Pons (tissue), 1 donor: ENCODE measurements around the gene CTDSPL.

Source experiments
- DNase-seq: peaks from one replicate; pipeline ENCODE4 v3.0.0-alpha.2; 2016; ENCODE audit warnings: low spot score

The CTDSPL gene

GRCh38 chr3:37853691-37854413 is 7.8 kb upstream of the CTDSPL start:
- no peak for DNase-seq

GRCh38 chr3:37855363-37855970 is 6.2 kb upstream of the CTDSPL start:
- DNase-seq, result peak; percentile 75

DNA sequence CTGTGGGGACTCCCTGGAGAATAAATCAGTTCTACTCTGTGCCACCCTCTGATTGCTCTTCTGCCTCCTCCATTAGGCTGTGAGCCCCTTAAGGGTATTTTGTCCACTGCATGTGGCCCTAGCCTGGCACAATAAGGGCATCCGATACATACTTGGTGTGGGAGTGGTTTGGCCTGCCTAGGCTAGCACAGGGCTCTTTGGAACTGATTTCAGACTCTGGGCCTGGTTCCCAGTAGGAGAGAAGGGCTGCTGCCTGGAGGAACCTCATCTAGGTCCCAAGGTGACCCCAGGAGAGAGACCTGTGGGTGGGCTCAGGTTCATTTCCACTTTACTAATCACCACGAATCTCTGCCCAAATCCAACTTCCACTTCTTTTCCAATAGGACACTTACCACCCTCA is 5.3 kb upstream of the CTDSPL start:
- DNase-seq, result no peak

DNA sequence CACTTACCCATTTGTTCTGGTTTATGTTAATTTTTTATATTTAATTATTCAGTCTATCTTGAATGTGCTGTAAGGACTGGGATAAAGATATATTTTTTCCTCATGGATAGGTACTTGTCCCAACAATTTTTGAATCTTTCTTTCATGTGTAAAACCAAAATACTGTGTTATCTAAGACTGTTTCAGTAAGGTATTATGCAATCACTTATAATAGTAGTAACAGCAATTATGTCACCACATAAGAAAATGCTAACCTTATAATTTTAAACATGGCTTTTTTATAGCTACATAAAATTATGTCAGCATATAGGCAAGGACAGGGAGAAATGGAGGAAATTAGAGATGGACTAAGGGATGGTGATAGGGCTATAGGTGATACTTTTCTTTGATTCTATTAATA is 2.9 kb upstream of the CTDSPL start:
- no peak for DNase-seq

GRCh38 chr3:37859354-37859753 is 2.3 kb upstream of the CTDSPL start:
- DNase-seq, result no peak

DNA sequence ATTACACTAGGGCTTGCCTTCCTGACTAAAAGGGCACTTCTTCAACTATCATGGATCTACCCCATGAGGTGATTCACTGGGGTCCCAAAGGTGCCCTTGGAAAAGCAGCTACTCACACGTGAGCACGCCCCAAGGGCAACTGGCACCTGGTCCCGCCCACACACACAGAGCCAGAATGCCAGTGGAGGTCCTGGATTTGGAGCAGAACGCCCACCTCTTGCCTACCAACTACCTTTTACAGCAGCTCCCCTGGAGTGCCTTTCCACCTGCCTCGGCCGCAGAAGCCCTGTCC is 1.8 kb upstream of the CTDSPL start:
- no peak for DNase-seq

GRCh38 chr3:37862219-37862902 is 681 bp downstream of the CTDSPL start:
- no peak for DNase-seq

- DNase-seq, result peak; percentile 62
Measured at GRCh38 chr3:37862903-37863815, 1.5 kb downstream of the CTDSPL start.

DNA sequence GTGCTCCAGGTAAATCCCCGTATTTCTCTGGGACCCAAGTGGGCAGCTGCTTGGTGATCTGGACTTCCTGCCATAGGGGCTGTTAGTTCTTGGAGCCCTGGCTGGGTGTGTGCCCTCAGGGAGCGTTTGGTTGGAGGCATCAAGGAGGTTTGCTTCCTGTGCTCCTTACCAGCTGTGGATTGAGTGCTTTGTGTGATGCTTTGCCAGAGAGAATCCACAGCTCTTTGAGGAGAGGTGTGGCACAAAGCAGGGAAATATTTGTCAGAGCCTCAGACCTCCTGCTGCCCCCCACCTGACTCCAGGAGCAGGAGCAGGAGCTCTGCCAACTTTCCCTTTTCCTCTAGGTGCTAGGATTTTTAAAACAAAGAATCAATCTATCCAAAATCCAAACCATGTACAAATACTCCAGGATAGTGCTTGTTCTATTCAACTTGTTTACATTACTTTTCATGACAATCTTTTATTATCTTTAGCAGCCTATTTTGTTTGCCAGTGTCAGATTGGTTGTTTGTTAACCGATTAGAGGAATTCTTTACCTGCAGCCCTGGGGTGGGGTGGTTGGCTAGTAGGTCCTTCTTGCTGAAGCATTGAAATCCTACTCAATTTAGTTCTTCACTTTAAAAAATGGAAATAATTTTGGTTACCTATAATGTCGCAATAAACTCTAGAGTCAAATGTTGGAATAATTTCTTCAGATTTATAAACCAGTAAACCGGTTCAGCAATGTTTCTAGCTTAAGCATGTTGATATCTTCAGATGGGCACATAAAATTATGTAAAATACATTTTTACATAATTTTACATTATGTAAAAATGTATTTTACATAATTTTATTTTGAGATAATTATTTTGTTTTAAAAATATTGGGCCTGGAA is 2.5 kb downstream of the CTDSPL start:
- DNase-seq, result no peak

DNA sequence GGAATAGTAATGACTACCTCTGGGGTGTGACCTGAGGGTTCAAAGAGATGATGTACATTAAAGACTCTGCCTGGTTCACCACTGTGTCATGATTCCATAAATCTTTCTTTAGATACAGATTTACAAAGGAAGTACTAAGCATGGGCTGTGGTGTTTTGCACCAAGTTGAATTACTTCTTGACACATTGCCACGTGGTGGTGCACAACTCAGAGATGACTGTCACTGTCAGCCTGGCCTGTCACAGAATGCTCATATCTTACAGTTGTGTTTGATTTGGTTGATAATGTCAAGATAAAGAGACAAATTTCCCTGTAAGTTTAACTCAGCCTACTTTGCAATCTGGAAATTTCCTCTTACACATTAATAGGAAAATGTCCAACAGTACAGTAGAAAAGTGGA is 3.2 kb downstream of the CTDSPL start:
- no peak for DNase-seq

DNA sequence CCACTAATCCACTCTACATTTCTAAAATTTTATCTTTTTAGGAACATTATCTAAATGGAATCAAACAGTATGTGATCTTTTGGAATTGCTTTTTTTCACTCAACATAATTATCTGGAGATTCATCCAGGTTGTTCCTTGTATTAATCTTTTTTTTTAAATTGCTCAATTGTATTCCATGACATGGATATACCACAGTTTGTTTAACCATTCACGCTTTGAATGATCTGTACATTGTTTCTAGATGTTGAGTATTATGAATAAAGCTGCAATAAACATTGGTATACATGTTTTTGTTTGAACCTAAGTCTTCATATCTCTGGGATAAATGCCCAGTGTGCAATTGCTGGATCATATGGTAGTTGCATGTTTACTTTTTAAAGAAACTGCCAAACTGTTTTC is 5.5 kb downstream of the CTDSPL start:
- DNase-seq, result no peak

DNA sequence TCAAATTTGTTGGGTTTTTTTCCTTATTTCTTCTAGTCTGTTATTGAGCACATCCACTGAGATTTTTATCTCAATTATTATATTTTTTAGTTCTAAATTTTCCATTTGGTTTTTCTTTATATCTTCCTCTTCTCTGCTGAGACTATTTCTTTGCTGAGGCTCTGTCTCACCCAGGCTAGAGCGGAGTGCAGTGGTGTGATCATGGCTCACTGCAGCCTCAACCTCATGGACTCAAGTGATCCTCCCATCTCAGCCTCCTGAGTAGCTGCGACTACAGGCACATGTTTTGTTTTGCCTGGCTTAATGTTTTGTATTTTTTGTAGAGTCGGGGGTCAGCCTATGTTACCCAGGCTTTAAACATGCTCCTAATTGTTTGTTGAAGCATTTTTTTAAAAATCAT is 10.2 kb downstream of the CTDSPL start:
- no peak for DNase-seq

DNA sequence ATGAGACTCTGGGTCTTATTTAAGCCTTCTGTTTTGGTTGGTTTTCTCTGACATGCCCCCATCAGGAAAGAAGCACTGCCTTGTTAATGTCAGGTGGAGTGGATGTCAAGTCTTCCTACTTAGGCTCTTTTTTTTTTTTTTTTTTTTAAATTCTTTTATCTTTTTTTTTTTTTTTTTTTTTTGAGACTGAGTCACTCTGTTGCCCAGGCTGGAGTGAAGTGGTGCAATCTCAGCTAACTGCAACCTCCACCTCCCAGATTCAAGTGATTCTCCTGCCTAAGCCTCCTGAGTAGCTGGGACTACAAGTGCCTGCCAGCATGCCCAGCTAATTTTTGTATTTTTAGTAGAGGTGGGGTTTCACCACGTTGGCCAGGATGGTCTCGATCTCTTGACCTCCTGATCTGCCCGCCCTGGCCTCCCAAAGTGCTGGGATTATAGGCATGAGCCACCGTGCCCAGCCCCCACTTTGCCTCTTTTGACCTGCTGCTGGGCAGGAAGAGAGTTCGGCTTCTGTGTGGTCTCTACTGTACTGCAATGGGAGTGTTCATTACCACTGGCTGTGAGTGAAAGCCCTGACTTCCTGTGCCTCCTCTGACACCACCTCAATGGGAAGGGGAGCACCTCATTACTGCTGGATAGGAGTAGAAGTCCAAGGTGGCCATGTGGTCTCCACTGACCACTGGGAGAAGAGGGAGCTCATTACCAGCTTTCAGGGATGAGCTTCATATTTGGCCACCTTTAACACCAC is 10.9 kb downstream of the CTDSPL start:
- DNase-seq, result no peak

GRCh38 chr3:37876279-37876678 is 14.6 kb downstream of the CTDSPL start:
- no peak for DNase-seq

- no peak for DNase-seq
Measured at GRCh38 chr3:37882711-37883110, 21.0 kb downstream of the CTDSPL start.

GRCh38 chr3:37885814-37886213 is 24.1 kb downstream of the CTDSPL start:
- no peak for DNase-seq

DNA sequence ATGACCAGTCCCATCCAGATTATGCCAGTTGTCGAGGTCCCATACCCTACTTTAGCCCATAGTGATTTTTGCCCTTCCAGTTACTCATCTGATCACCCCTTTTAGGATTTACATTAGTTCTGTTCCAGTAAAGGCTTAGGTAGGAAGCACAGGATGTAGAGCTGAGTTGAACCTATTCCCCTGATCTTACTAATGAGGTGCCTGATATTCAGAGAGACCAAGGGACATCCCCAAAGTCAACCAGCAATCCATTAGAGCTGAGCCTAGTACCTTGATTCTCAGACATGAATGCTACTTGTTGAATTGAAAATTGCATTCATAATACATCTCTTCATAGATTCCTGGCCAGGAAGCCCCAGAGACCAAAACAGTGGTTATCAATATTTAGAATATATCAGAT is 24.7 kb downstream of the CTDSPL start:
- DNase-seq, result no peak

DNA sequence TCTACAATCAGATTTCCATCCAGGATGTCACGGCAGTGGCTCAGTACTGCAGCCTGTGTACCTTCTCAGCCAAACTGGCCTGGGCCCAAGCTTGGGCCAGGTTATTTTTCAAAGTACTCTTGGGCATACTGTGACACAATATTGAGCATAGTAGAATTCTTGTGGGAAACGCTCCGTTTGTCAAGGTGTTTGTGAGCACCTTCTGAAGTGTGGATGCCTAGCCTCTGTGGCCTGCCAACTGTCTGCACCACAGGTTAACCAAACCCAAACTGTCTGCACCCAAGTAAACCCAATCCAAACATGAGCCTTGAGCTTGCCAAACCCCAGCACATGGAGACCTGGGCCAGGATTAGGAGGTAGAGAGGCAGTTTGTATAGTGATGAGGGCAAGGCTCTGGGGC is 25.4 kb downstream of the CTDSPL start:
- no peak for DNase-seq

DNA sequence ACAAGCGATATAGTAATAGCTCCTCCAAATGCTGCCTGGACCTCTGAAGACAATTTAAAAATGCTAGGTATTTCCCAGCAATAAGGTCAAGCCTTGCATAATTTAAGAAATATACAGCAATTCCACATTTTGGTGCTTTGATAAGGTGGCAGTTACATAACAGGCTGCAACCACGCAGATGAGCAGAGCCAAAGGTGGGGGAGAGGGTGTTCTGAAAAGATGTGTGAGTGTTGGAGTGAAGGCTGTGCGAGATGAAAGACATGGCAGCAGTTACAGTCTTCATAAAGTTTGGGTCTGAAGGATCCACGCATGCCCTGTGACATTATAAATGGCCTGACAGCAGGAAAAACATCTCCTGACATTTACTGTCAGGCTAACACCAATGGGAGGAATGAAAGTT is 26.1 kb downstream of the CTDSPL start:
- no peak for DNase-seq

GRCh38 chr3:37888421-37888820 is 26.7 kb downstream of the CTDSPL start:
- DNase-seq, result no peak

- no peak for DNase-seq
Measured at GRCh38 chr3:37890522-37890921, 28.8 kb downstream of the CTDSPL start.
